ENCODE results near the gene SEPHS1.

The SEPHS1 gene

GRCh38 chr10:13316635-13317311, 31.3 kb downstream of the SEPHS1 start:
- no peaks in the 10 kb centered on the region for H3K9me3 ChIP-seq (ENCODE audit: control insufficient read depth in 5 of 5, low read length in 5 of 5)
- no peak overlapping the region for H3K27ac ChIP-seq (ENCODE audit: low read depth, low read length)
- H3K27me3 ChIP-seq (ENCODE audit: control insufficient read depth in 5 of 5, insufficient read depth in 4 of 5, low read length in 5 of 5): no peaks in the 10 kb centered on the region
- H3K9ac ChIP-seq (ENCODE audit: low read length in 5 of 5): no peak overlapping the region
- H3K36me3 ChIP-seq (ENCODE audit: control insufficient read depth in 5 of 5, insufficient read depth in 5 of 5, low read length in 5 of 5): peaks cover 4 to 29% (median 22%) of the 10 kb centered on the region in 5 donors
- peaks cover 0 to 4% (median 0%) of the 10 kb centered on the region in 5 donors for H3K4me1 ChIP-seq (ENCODE audit: control insufficient read depth in 5 of 5, insufficient read depth in 5 of 5, low read length in 5 of 5)
- H3K4me3 ChIP-seq (ENCODE audit: low read depth in 1 of 5, low read length in 5 of 5): no peak overlapping the region

GRCh38 chr10:13315361-13315760, 32.7 kb downstream of the SEPHS1 start:
- peaks cover 4 to 17% (median 8%) of the 10 kb centered on the region in 5 donors for H3K36me3 ChIP-seq (ENCODE audit: control insufficient read depth in 5 of 5, insufficient read depth in 5 of 5, low read length in 5 of 5)
- H3K4me3 ChIP-seq (ENCODE audit: low read depth in 1 of 5, low read length in 5 of 5): no peak overlapping the region
- no peak overlapping the region for H3K27ac ChIP-seq (ENCODE audit: low read depth, low read length)
- H3K9me3 ChIP-seq (ENCODE audit: control insufficient read depth in 5 of 5, low read length in 5 of 5): no peaks in the 10 kb centered on the region
- peaks cover 0 to 4% (median 0%) of the 10 kb centered on the region in 5 donors for H3K4me1 ChIP-seq (ENCODE audit: control insufficient read depth in 5 of 5, insufficient read depth in 5 of 5, low read length in 5 of 5)
- H3K9ac ChIP-seq (ENCODE audit: low read length in 5 of 5): no peak overlapping the region
- peaks cover 0 to 3% (median 0%) of the 10 kb centered on the region in 5 donors for H3K27me3 ChIP-seq (ENCODE audit: control insufficient read depth in 5 of 5, insufficient read depth in 4 of 5, low read length in 5 of 5)

GRCh38 chr10:13311177-13311575, 36.9 kb downstream of the SEPHS1 start:
- Histone ChIP-seq H3K9ac (ENCODE audit: low read length in 5 of 5) (no peak overlapping the region), H3K27ac (ENCODE audit: low read depth, low read length) (no peak overlapping the region), H3K4me3 (ENCODE audit: low read depth in 1 of 5, low read length in 5 of 5) (no peak overlapping the region), H3K4me1 (ENCODE audit: control insufficient read depth in 5 of 5, insufficient read depth in 5 of 5, low read length in 5 of 5) (no peaks in the 10 kb centered on the region), H3K36me3 (ENCODE audit: control insufficient read depth in 5 of 5, insufficient read depth in 5 of 5, low read length in 5 of 5) (no peaks in the 10 kb centered on the region), H3K9me3 (ENCODE audit: control insufficient read depth in 5 of 5, low read length in 5 of 5) (no peaks in the 10 kb centered on the region), H3K27me3 (ENCODE audit: control insufficient read depth in 5 of 5, insufficient read depth in 4 of 5, low read length in 5 of 5) (peaks cover 0 to 3% (median 0%) of the 10 kb centered on the region in 5 donors)

GRCh38 chr10:13310518-13311176, 37.4 kb downstream of the SEPHS1 start:
- Histone ChIP-seq H3K27ac (ENCODE audit: low read depth, low read length) (no peak overlapping the region), H3K36me3 (ENCODE audit: control insufficient read depth in 5 of 5, insufficient read depth in 5 of 5, low read length in 5 of 5) (peaks cover 0 to 2% (median 0%) of the 10 kb centered on the region in 5 donors), H3K4me1 (ENCODE audit: control insufficient read depth in 5 of 5, insufficient read depth in 5 of 5, low read length in 5 of 5) (no peaks in the 10 kb centered on the region)

GRCh38 chr10:13309792-13310191, 38.3 kb downstream of the SEPHS1 start:
- H3K27ac ChIP-seq (ENCODE audit: low read depth, low read length): no peak overlapping the region
- no peaks in the 10 kb centered on the region for H3K4me1 ChIP-seq (ENCODE audit: control insufficient read depth in 5 of 5, insufficient read depth in 5 of 5, low read length in 5 of 5)
- no peak overlapping the region for H3K9ac ChIP-seq (ENCODE audit: low read length in 5 of 5)
- H3K36me3 ChIP-seq (ENCODE audit: control insufficient read depth in 5 of 5, insufficient read depth in 5 of 5, low read length in 5 of 5): peaks cover 0 to 2% (median 0%) of the 10 kb centered on the region in 5 donors
- peaks cover 0 to 3% (median 0%) of the 10 kb centered on the region in 5 donors for H3K27me3 ChIP-seq (ENCODE audit: control insufficient read depth in 5 of 5, insufficient read depth in 4 of 5, low read length in 5 of 5)
- H3K4me3 ChIP-seq (ENCODE audit: low read depth in 1 of 5, low read length in 5 of 5): no peak overlapping the region
- no peaks in the 10 kb centered on the region for H3K9me3 ChIP-seq (ENCODE audit: control insufficient read depth in 5 of 5, low read length in 5 of 5)

More at GRCh38 chr10:13310518-13311176, 37.4 kb downstream of the SEPHS1 start:
- Histone ChIP-seq H3K9me3 (ENCODE audit: control insufficient read depth in 5 of 5, low read length in 5 of 5) (no peaks in the 10 kb centered on the region), H3K4me3 (ENCODE audit: low read depth in 1 of 5, low read length in 5 of 5) (no peak overlapping the region), H3K9ac (ENCODE audit: low read length in 5 of 5) (no peak overlapping the region), H3K27me3 (ENCODE audit: control insufficient read depth in 5 of 5, insufficient read depth in 4 of 5, low read length in 5 of 5) (peaks cover 0 to 3% (median 0%) of the 10 kb centered on the region in 5 donors)

GRCh38 chr10:13308096-13308495, 40.0 kb downstream of the SEPHS1 start:
- no peak overlapping the region for H3K27ac ChIP-seq (ENCODE audit: low read depth, low read length)
- peaks cover 0 to 3% (median 0%) of the 10 kb centered on the region in 5 donors for H3K27me3 ChIP-seq (ENCODE audit: control insufficient read depth in 5 of 5, insufficient read depth in 4 of 5, low read length in 5 of 5)
- H3K4me1 ChIP-seq (ENCODE audit: control insufficient read depth in 5 of 5, insufficient read depth in 5 of 5, low read length in 5 of 5): no peaks in the 10 kb centered on the region
- no peak overlapping the region for H3K9ac ChIP-seq (ENCODE audit: low read length in 5 of 5)
- H3K36me3 ChIP-seq (ENCODE audit: control insufficient read depth in 5 of 5, insufficient read depth in 5 of 5, low read length in 5 of 5): peaks cover 0 to 2% (median 0%) of the 10 kb centered on the region in 5 donors
- no peak overlapping the region for H3K4me3 ChIP-seq (ENCODE audit: low read depth in 1 of 5, low read length in 5 of 5)
- no peaks in the 10 kb centered on the region for H3K9me3 ChIP-seq (ENCODE audit: control insufficient read depth in 5 of 5, low read length in 5 of 5)

- Histone ChIP-seq H3K4me1 (ENCODE audit: control insufficient read depth in 5 of 5, insufficient read depth in 5 of 5, low read length in 5 of 5) (peaks cover 0 to 14% (median 6%) of the 10 kb centered on the region in 5 donors), H3K27me3 (ENCODE audit: control insufficient read depth in 5 of 5, insufficient read depth in 4 of 5, low read length in 5 of 5) (peaks cover 0 to 3% (median 0%) of the 10 kb centered on the region in 5 donors), H3K27ac (ENCODE audit: low read depth, low read length) (no peak overlapping the region), H3K4me3 (ENCODE audit: low read depth in 1 of 5, low read length in 5 of 5) (no peak overlapping the region), H3K9ac (ENCODE audit: low read length in 5 of 5) (no peak overlapping the region), H3K36me3 (ENCODE audit: control insufficient read depth in 5 of 5, insufficient read depth in 5 of 5, low read length in 5 of 5) (peaks cover 0 to 2% (median 0%) of the 10 kb centered on the region in 5 donors), H3K9me3 (ENCODE audit: control insufficient read depth in 5 of 5, low read length in 5 of 5) (no peaks in the 10 kb centered on the region)
Measured at GRCh38 chr10:13306103-13306502, 42.0 kb downstream of the SEPHS1 start.

GRCh38 chr10:13302821-13303555, 45.1 kb downstream of the SEPHS1 start:
- Histone ChIP-seq H3K27me3 (ENCODE audit: control insufficient read depth in 5 of 5, insufficient read depth in 4 of 5, low read length in 5 of 5) (no peaks in the 10 kb centered on the region), H3K36me3 (ENCODE audit: control insufficient read depth in 5 of 5, insufficient read depth in 5 of 5, low read length in 5 of 5) (peaks cover 0 to 2% (median 0%) of the 10 kb centered on the region in 5 donors), H3K4me1 (ENCODE audit: control insufficient read depth in 5 of 5, insufficient read depth in 5 of 5, low read length in 5 of 5) (peaks cover 0 to 31% (median 15%) of the 10 kb centered on the region in 5 donors), H3K9ac (ENCODE audit: low read length in 5 of 5) (no peak overlapping the region), H3K4me3 (ENCODE audit: low read depth in 1 of 5, low read length in 5 of 5) (peak overlapping the region in 4 of 5 donors; percentile 69 to 78 (median 74)), H3K27ac (ENCODE audit: low read depth, low read length) (peak overlapping the region; percentile 96), H3K9me3 (ENCODE audit: control insufficient read depth in 5 of 5, low read length in 5 of 5) (no peaks in the 10 kb centered on the region)

- Histone ChIP-seq H3K27ac (ENCODE audit: low read depth, low read length) (peak within 1 kb of the TSS; percentile 99), H3K36me3 (ENCODE audit: control insufficient read depth in 5 of 5, insufficient read depth in 5 of 5, low read length in 5 of 5) (peaks cover 5 to 9% (median 8%) of the 10 kb centered on the region in 5 donors), H3K27me3 (ENCODE audit: control insufficient read depth in 5 of 5, insufficient read depth in 4 of 5, low read length in 5 of 5) (no peaks in the 10 kb centered on the region), H3K4me1 (ENCODE audit: control insufficient read depth in 5 of 5, insufficient read depth in 5 of 5, low read length in 5 of 5) (peaks cover 0 to 31% (median 15%) of the 10 kb centered on the region in 5 donors), H3K9me3 (ENCODE audit: control insufficient read depth in 5 of 5, low read length in 5 of 5) (no peaks in the 10 kb centered on the region), H3K4me3 (ENCODE audit: low read depth in 1 of 5, low read length in 5 of 5) (peak within 1 kb of the TSS; percentile 68 to 82 (median 78)), H3K9ac (ENCODE audit: low read length in 5 of 5) (peak within 1 kb of the TSS; percentile 84 to 97 (median 89))
Measured at GRCh38 chr10:13299437-13300287, 48.4 kb downstream of the SEPHS1 start, which contains the start of gene PHYH. Gene PHYH (minus strand): TSS chr10:13300064. CDS start chr10:13300042, 22 bp downstream.

Data from subcutaneous abdominal adipose tissue (tissue), 5 donors.